ENCODE results near the gene TFF1. TPM values are rescaled to one million over a fixed set of nuclear protein-coding genes. Genes with fewer than 3 reads are reported as not detected.

The TFF1 gene
- polyA plus RNA-seq, 1 donor from 2014 or later, result not detected

GRCh38 chr21:42414553-42414927 lies 48.2 kb upstream of the TFF1 start:
- Histone ChIP-seq H3K9me2 (ENCODE audit: insufficient read depth, low read length) (no peaks in the 10 kb centered on the region), H2AFZ (ENCODE audit: low read depth, low read length) (no peak overlapping the region), H3K4me3 (ENCODE audit: low read length) (no peak overlapping the region), H3K36me3 (ENCODE audit: insufficient read depth, low read length) (no peaks in the 10 kb centered on the region), H3F3A (ENCODE audit: insufficient read depth, low read length, poor library complexity, severe bottlenecking) (no peaks in the 10 kb centered on the region), H3K4me2 (ENCODE audit: low read length) (no peak overlapping the region), H3K79me2 (replicated peaks; ENCODE audit: insufficient read depth, low read length) (no peaks in the 10 kb centered on the region), H4K20me1 (ENCODE audit: insufficient read depth) (no peaks in the 10 kb centered on the region), H3K9ac (ENCODE audit: low read length) (no peak overlapping the region), H3K27me3 (ENCODE audit: insufficient read depth, low read depth, low read length) (no peaks in the 10 kb centered on the region), H3K9me3 (ENCODE audit: low read length) (no peaks in the 10 kb centered on the region), H3K27ac (ENCODE audit: low read length) (no peak overlapping the region)
- no peak for TF ChIP-seq MXI1 (conservative IDR thresholded peaks at IDR 0.05; ENCODE audit: poor library complexity, severe bottlenecking)

- Histone ChIP-seq H2AFZ (ENCODE audit: low read depth, low read length) (no peak overlapping the region), H3K9me3 (ENCODE audit: low read length) (no peaks in the 10 kb centered on the region), H3K27me3 (ENCODE audit: insufficient read depth, low read depth, low read length) (no peaks in the 10 kb centered on the region), H3K79me2 (replicated peaks; ENCODE audit: insufficient read depth, low read length) (no peaks in the 10 kb centered on the region), H3K9ac (ENCODE audit: low read length) (no peak overlapping the region), H4K20me1 (ENCODE audit: insufficient read depth) (no peaks in the 10 kb centered on the region), H3F3A (ENCODE audit: insufficient read depth, low read length, poor library complexity, severe bottlenecking) (no peaks in the 10 kb centered on the region), H3K27ac (ENCODE audit: low read length) (no peak overlapping the region), H3K4me2 (ENCODE audit: low read length) (no peak overlapping the region), H3K4me3 (ENCODE audit: low read length) (no peak overlapping the region), H3K36me3 (ENCODE audit: insufficient read depth, low read length) (no peaks in the 10 kb centered on the region), H3K9me2 (ENCODE audit: insufficient read depth, low read length) (no peaks in the 10 kb centered on the region)
- no peak for TF ChIP-seq MXI1 (conservative IDR thresholded peaks at IDR 0.05; ENCODE audit: poor library complexity, severe bottlenecking)
- no peak for TF ChIP-seq POLR2AphosphoS5 (IDR thresholded peaks at IDR 0.05)
- TF ChIP-seq EP300 (conservative IDR thresholded peaks at IDR 0.05; ENCODE audit: poor library complexity, severe bottlenecking), result no peak
- no peak for TF ChIP-seq EZH2 (IDR thresholded peaks at IDR 0.05; ENCODE audit: borderline replicate concordance, insufficient read depth, low read length, poor library complexity, severe bottlenecking)
- TF ChIP-seq RAD21 (conservative IDR thresholded peaks at IDR 0.05), result no peak
- TF ChIP-seq CTCF (IDR thresholded peaks at IDR 0.05; ENCODE audit: poor library complexity, severe bottlenecking), result no peak
- no peak for TF ChIP-seq SMC3 (conservative IDR thresholded peaks at IDR 0.05; ENCODE audit: poor library complexity)
- no peak for TF ChIP-seq TAF1 (IDR thresholded peaks at IDR 0.05; ENCODE audit: low read depth)
- TF ChIP-seq REST (IDR thresholded peaks at IDR 0.05; ENCODE audit: borderline replicate concordance), result no peak
These were observed 47.7 kb upstream of the TFF1 start for GRCh38 chr21:42414066-42414465.

- Histone ChIP-seq H3K4me3 (ENCODE audit: low read length) (no peak overlapping the region), H3K9me2 (ENCODE audit: insufficient read depth, low read length) (no peaks in the 10 kb centered on the region), H4K20me1 (ENCODE audit: insufficient read depth) (no peaks in the 10 kb centered on the region), H3K79me2 (replicated peaks; ENCODE audit: insufficient read depth, low read length) (no peaks in the 10 kb centered on the region), H3F3A (ENCODE audit: insufficient read depth, low read length, poor library complexity, severe bottlenecking) (no peaks in the 10 kb centered on the region), H2AFZ (ENCODE audit: low read depth, low read length) (no peak overlapping the region), H3K27ac (ENCODE audit: low read length) (no peak overlapping the region), H3K27me3 (ENCODE audit: insufficient read depth, low read depth, low read length) (no peaks in the 10 kb centered on the region), H3K9me3 (ENCODE audit: low read length) (no peaks in the 10 kb centered on the region), H3K4me2 (ENCODE audit: low read length) (no peak overlapping the region), H3K36me3 (ENCODE audit: insufficient read depth, low read length) (no peaks in the 10 kb centered on the region), H3K9ac (ENCODE audit: low read length) (no peak overlapping the region)
- TF ChIP-seq REST (IDR thresholded peaks at IDR 0.05; ENCODE audit: borderline replicate concordance) (no peak), EP300 (conservative IDR thresholded peaks at IDR 0.05; ENCODE audit: poor library complexity, severe bottlenecking) (no peak), POLR2AphosphoS5 (IDR thresholded peaks at IDR 0.05) (no peak), MXI1 (conservative IDR thresholded peaks at IDR 0.05; ENCODE audit: poor library complexity, severe bottlenecking) (no peak), SMC3 (conservative IDR thresholded peaks at IDR 0.05; ENCODE audit: poor library complexity) (no peak), EZH2 (IDR thresholded peaks at IDR 0.05; ENCODE audit: borderline replicate concordance, insufficient read depth, low read length, poor library complexity, severe bottlenecking) (no peak), RAD21 (conservative IDR thresholded peaks at IDR 0.05) (no peak), CTCF (IDR thresholded peaks at IDR 0.05; ENCODE audit: poor library complexity, severe bottlenecking) (no peak), TAF1 (IDR thresholded peaks at IDR 0.05; ENCODE audit: low read depth) (no peak)
These were observed 47.2 kb upstream of the TFF1 start for GRCh38 chr21:42413500-42413899.

Measured in neural cell (in vitro differentiated cells).